HG03064 (cell line): Measurements from ENCODE around the gene ACVR2B.

ENCODE experiments used
- ATAC-seq: cut with Tn5 transposase; IDR thresholded peaks from one replicate; pipeline ENCODE4 v1.9.1; 2021; ENCODE audit warnings: low read depth; ENCODE audit not compliant: unreplicated experiment

The ACVR2B gene

GRCh38 chr3:38457111-38458003 is 3.7 kb downstream of the ACVR2B start:
- no peak for ATAC-seq

DNA sequence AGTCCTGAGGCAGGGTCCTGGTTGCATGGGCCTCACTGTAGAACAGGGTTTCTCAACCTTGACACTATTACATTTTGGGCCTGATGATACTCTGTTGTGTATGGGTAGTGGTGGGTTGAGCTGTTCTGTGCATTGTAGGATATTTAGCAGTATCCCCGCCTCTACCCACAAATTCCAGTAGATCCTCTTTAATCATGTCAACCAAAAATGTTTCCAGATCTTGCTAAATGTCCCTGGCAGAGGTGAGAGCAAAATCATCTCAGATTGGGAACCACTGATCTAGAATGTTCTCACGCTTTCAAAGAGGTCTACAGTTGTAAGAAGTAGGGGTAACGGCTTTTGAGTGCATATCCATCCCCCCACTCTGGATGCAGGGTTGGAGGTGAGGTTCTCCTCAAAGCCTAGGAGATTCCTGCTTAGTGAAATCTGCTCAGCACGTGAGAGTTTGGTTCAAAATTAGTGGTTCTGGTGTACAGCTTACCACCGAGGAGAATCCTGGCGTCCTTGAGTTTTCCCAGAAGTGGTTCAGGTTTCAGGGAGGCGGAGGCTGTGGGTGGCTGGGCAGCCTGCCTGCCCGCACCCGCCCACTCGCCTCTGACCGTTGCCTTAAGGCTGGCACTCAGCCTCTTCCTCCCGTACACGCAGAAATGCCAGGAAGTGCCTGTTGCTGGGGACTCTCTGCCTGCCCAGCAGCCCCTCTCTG is 5.3 kb downstream of the ACVR2B start:
- no peak for ATAC-seq

DNA sequence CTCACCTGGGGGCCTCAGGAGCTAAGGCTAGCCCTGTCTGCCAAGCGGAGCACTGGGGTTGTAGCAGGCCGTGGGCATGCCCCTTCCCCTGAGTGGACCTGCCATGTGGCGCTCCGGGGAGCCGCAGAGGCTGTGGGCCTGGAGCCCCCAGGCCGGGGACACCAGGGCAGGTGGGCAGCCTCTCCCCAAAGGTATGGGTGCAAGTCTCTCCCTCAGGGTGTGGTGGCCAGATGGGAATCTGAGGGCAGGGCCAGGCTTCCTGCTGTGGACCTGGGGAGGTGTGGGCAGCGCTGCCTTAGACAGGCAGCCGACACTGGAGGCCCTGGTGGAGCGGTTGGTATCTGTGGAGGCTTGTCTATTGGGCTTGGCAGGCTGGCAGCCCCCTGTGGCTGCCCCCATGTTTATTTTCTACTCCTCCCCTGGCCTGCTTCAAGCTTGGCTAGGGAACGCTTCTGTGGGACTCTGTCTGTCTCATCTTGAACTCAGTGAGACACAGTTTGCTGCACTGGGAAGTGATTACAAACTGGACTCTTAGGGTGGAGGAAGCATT is 5.9 kb downstream of the ACVR2B start:
- ATAC-seq = no peak

DNA sequence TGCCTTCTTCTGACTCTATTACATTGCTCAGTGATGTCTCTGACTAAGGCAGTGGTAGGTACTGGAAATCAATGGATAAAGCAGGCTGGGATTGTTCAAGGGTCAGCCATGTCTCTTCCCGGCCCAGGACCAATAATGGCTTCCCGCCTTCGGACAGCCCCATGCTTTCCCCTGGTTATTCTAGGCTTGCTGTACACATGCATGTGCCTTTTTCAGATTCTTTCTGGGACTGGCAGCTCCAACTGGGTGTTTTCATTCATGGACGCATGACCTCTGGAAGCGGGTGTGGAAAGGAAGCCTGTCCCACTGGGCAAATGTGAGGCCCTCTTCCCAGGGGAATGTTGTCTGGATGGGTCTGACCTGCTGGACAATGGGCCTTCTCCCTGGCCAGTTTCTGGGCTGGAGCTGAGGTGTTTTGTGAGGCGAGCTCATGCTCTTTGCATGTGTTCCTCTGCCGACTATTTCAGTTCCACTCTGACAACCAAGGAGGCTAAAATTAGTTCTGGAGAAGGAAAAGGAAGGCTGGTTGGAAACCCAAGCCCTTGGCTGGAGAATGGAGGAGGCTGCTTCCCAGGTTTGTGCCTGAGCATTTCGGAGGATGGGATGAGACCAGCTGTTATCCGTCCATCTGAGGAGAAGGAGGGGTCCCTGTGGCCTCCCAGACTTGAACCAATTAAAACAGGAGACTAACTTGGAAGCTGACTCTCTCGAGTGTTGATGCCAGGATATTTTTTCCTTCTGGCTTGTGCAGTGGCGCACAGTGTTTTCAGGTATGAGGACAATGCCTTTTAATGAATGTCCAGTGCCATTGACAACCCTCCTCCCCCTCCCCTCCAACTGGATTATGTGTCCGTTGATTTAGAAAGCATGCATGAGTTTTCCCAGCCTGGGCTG is 6.9 kb downstream of the ACVR2B start:
- no peak for ATAC-seq

DNA sequence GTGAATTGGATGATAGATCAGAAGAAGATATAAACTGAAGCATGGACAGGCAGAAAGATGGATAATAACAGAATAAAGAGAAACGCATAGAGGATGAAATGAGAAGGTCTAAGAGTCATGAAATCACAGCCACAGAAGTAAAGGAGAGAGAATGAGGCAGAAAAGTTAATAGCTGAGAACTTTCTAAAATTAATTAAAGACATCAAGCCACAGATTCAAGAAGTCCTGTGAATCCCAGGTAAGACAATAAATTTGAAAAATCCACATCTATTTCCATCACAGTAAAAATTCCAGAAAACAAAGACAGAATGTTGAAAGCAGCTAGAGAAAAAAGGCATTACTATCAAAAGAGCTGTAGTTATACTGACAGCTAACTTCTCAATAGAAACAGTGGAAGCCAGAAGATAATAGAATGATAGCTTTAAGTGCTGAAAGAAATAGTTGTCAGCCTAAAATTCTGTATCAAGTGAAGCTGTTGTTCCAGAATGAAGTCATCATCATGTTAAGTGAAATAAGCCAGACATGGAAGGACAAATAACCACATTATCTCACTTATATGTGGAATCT is 12.0 kb downstream of the ACVR2B start:
- no peak for ATAC-seq

DNA sequence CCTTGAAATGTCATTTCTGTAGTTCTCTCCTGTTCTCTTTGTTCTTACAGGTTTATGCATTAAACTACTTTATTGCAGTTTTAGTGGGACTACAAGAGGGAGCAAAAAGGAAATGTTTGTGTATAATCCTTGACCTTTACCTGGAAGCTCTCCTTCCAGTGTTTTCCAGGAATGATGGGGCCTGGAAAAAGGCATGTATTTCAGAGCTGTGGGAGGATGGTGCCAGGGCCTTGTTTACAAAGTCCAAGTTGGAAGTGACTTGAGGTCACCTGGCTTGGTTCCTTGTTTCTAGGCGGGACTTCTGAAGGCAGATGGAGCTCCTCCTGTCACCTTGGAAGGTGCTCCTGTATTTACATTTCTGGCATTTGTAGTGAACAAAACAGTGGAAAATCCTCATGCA is 15.1 kb downstream of the ACVR2B start:
- ATAC-seq = no peak

- no peak for ATAC-seq
These were observed 16.2 kb downstream of the ACVR2B start for GRCh38 chr3:38469852-38470251.

DNA sequence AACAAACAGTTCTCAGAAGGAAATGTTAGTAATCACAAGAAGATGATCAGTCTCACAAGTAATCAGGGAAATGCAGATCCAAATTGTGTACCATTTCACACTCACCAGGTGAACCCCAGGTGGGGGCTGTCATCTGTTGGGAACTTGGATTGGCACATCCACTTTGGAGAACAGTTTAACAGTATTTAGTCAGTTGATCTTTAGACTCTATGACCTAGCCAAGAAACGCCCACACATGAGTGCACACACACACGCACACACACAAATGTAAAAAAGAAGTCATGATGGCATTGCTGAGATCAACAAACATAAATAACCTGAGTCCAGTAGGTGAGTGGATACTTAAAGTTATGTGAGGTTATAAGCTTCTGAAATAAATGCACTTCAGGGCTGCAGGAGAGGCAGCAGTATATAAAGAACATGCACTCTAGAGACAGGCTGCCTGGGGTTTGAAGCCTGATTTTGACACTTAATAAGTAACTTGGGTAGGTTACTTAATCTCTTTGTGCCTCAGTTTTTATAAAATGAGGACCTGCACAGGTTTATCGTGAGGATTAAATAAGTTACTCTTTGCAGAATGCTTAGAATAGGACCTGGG is 17.7 kb downstream of the ACVR2B start:
- no peak for ATAC-seq

DNA sequence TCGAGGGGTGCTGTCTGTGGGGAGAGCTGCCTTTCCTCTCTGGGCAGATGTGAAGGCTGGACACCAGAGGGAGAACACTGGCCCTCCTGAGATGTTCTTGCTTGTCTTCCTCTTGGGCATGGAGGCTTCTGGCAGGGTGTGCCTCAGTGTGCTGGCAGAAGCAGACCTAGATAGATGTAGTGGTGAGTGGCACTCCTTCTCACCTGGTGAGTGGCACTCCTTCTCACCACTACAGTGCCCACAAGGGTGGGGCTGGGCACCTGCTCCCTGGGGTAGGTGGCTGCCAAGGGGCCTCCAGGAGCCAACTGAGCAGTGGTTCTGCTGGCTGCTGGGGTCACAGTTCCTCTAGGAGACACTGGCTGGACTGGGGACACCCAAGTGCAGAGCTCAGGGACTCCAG is 18.7 kb downstream of the ACVR2B start:
- ATAC-seq = no peak

DNA sequence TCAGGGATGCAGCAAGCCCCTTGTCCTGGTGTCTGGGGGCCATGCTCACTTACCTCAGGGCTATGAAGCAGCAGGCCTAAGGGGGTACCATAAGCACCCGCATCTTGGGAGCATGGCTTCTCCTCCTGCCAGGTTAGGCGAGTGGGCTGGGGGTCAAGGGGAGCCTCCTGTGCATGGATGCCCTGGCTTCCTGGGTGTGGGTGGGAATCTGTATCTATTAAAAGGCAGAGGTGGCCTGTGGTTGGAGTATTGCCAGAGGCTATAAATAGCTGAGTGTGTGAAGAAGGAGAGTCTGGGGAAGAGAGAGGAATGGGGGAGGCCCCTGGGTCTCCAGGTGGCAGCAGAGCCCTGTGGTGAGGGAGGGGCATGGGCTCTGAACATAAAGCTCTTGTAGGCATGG is 19.5 kb downstream of the ACVR2B start:
- ATAC-seq = no peak

GRCh38 chr3:38474928-38475605 is 21.4 kb downstream of the ACVR2B start:
- ATAC-seq = no peak

- no peak for ATAC-seq
These were observed 22.0 kb downstream of the ACVR2B start for GRCh38 chr3:38475716-38476115.

DNA sequence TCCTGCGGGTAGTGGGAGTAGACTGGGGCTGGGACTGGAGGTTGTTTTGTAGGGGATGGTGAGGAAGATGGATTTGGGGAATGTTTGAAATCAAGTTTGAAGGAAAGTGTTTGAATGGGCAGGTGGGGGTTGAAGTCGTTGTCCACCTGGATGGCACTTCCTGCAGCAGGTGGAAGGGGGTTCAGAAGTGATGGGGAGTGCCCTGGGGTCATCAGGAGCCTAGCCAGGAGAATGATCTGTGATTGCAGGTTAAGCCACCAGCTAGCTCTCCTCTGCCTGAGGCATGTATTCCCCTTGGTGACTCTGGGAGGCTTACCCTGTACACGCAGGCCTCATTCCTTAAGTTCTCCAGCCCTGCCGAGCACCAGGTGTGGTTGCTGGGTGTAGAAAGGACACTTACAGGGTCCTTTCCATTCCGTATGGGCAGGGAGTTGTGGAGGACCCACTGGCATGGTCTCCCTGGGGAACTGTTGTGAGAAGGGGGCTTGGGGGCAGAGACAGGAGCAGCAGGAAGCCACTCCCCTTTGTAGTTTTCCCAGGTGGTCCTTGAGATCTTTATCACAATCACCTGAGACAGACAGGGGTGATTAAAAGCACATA is 22.6 kb downstream of the ACVR2B start:
- no peak for ATAC-seq

GRCh38 chr3:38477057-38477820 is 23.5 kb downstream of the ACVR2B start:
- ATAC-seq = no peak

GRCh38 chr3:38477839-38478450 is 24.3 kb downstream of the ACVR2B start:
- ATAC-seq = no peak

DNA sequence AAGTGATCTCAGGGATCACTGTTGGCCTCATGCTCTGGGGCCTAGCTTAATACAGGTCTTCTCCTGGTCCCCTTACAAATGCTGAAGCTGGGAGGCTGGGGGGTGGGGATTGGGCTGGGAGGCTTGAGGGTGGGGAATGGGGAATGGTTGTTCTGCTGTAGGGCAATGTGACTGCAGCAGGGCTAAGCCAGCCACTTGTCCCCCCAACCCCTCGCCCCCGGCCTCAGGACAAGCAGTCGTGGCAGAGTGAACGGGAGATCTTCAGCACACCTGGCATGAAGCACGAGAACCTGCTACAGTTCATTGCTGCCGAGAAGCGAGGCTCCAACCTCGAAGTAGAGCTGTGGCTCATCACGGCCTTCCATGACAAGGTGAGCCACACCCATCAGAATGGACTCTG is 25.2 kb downstream of the ACVR2B start:
- no peak for ATAC-seq

DNA sequence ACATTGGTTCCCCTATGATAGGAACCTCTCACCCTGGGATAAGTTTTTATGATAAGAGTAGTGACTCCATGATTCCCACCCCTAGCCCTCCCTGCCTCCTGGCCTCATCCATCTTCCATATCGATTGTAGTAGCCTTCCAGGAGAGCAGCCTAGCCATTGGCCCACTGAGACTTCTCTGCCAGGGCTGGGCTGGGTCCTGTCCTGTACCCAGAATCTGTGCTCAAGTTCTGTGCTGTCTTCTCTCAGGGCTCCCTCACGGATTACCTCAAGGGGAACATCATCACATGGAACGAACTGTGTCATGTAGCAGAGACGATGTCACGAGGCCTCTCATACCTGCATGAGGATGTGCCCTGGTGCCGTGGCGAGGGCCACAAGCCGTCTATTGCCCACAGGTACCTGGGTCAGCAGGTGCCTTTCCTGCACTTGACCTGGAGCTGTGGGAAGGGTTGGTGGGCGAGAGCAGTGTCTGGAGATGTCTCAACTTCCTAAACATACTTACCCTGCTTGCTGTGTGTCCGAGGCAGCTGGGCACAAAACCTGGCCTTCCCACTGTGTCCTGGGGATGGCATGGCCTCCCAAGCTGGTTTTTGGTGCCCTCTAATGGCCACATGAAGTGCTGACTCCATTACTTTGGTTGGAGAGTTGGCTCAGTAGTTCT is 25.9 kb downstream of the ACVR2B start:
- ATAC-seq = no peak
